ENCODE data around the gene DLG1. TPM values are rescaled to one million over a fixed set of nuclear protein-coding genes. Genes with fewer than 3 reads are reported as not detected.

The DLG1 gene
- total RNA-seq, 1 experiment from 2014 or later = 89.8 TPM

- no peak overlapping the region for H3K27ac ChIP-seq (ENCODE audit: low read depth, low read length)
- peaks cover 0 to 9% of the 10 kb centered on the region in 2 experiments; a peak in 2 of 4 replicates for H3K4me1 ChIP-seq (ENCODE audit: control insufficient read depth in 1 of 2, insufficient read depth in 2 of 2, low read length in 2 of 2)
- TF ChIP-seq CBX3 (IDR thresholded peaks at IDR 0.05; ENCODE audit: low read depth) (no peak), JUND (IDR thresholded peaks at IDR 0.05) (no peak), POLR2A (IDR thresholded peaks at IDR 0.05; ENCODE audit: borderline replicate concordance, extremely low read depth, insufficient read depth, insufficient read length) (no peak), SIN3A (IDR thresholded peaks at IDR 0.05; ENCODE audit: low read depth) (no peak), SRF (IDR thresholded peaks at IDR 0.05; ENCODE audit: low read depth) (no peak), ZFX (IDR thresholded peaks at IDR 0.05) (no peak), ZBTB33 (IDR thresholded peaks at IDR 0.05; ENCODE audit: extremely low read depth, insufficient replicate concordance, low read length) (no peak), REST (IDR thresholded peaks at IDR 0.05; ENCODE audit: low read depth) (no peak), ELF1 (IDR thresholded peaks at IDR 0.05; ENCODE audit: borderline replicate concordance, low read depth) (no peak), MAX (IDR thresholded peaks at IDR 0.05) (no peak), CEBPB (IDR thresholded peaks at IDR 0.05; ENCODE audit: low read depth) (no peak), EGR1 (IDR thresholded peaks at IDR 0.05; ENCODE audit: low read depth) (no peak), CTCF (IDR thresholded peaks at IDR 0.05 in 2 of 3, conservative IDR thresholded peaks at IDR 0.05 in 1 of 3; ENCODE audit: borderline replicate concordance in 1 of 3, insufficient read depth in 1 of 3, low read depth in 2 of 3, low read length in 2 of 3) (no peak), YY1 (IDR thresholded peaks at IDR 0.05; ENCODE audit: extremely low read depth, insufficient replicate concordance, low read depth, low read length) (no peak), ATF3 (IDR thresholded peaks at IDR 0.05) (no peak), SP1 (IDR thresholded peaks at IDR 0.05; ENCODE audit: low read depth) (no peak), ZNF274 (IDR thresholded peaks at IDR 0.05; ENCODE audit: low read depth, low read length) (no peak), EZH2 (IDR thresholded peaks at IDR 0.05) (no peak), RAD21 (IDR thresholded peaks at IDR 0.05; ENCODE audit: low read depth) (no peak)
- CTCF ChIA-PET = no interaction called here
- no peaks in the 10 kb centered on the region for H3K27me3 ChIP-seq (ENCODE audit: insufficient read depth, low read length)
- peaks cover 96% of the 10 kb centered on the region for H3K79me2 ChIP-seq (ENCODE audit: insufficient read depth, low read length)
- H4K20me1 ChIP-seq (ENCODE audit: insufficient read depth) = peaks cover 9% of the 10 kb centered on the region; the same call in 1 of the 2 replicates
- H3K9me2 ChIP-seq (ENCODE audit: insufficient read depth) = no peaks in the 10 kb centered on the region
- peaks cover 11 to 33% of the 10 kb centered on the region in 2 experiments; a peak in 3 of 4 replicates for H3K36me3 ChIP-seq (ENCODE audit: control insufficient read depth in 1 of 2, insufficient read depth in 2 of 2, low read length in 2 of 2)
- H2AFZ ChIP-seq (ENCODE audit: low read depth, low read length, poor library complexity, severe bottlenecking) = no peak overlapping the region
- no peak for ATAC-seq
- POLR2A ChIA-PET = no interaction called here
- no peak overlapping the region for H3K4me3 ChIP-seq (replicated peaks in 1 of 2; ENCODE audit: low read depth in 1 of 2, low read length in 2 of 2)
- TSS peak; percentile 14 for BruUV-seq (replicated peaks)
- intact Hi-C loops (cut with micrococcal nuclease) = no loop called here
- H3K4me2 ChIP-seq (ENCODE audit: low read length) = no peak overlapping the region
- no peak for DNase-seq (ENCODE audit: low read depth, low spot score)
- H3K9ac ChIP-seq (ENCODE audit: low read length) = no peak overlapping the region
- RAD21 ChIA-PET (ENCODE audit: low non-redundant PET in 1 of 2, low total read pairs in 2 of 2, uncharacterized antibody in 2 of 2, unreplicated experiment in 2 of 2) = no interaction called here
- H3K9me3 ChIP-seq (ENCODE audit: control insufficient read depth in 1 of 2, insufficient read depth in 1 of 2, low read depth in 1 of 2, low read length in 2 of 2) = no peaks in the 10 kb centered on the region
These were observed 18.3 kb downstream of the DLG1 start for GRCh38 chr3:197280156-197280555.

Data from HCT116 (cell line).